Prostate gland (tissue), 2 donors: ENCODE data around the gene PDS5A. TPM values are rescaled to one million over a fixed set of nuclear protein-coding genes. Genes with fewer than 3 reads are reported as not detected.

ENCODE experiments used
- DNase-seq: peaks from one replicate; pipeline ENCODE4 v3.0.0-alpha.2; 2019; ENCODE audit warnings: low spot score
- H3K27ac ChIP-seq, 2 donors: fragments of 200-600 bp; sonication (generic); 2 replicates each; pipeline ENCODE4 v1.5.1; 2017 to 2019
- H3K27me3 ChIP-seq: fragments of 200-600 bp; sonication (generic); replicated peaks from 2 replicates; pipeline ENCODE4 v1.5.1; 2019; ENCODE audit not compliant: insufficient read depth
- H3K36me3 ChIP-seq, 2 donors: fragments of 200-600 bp; sonication (generic); 1 replicate in 1 of 2; 2 replicates in 1 of 2; pipeline versions ENCODE4 v1.5.1 to v1.8.1; 2017 to 2019
- H3K4me1 ChIP-seq: fragments of 200-600 bp; sonication (generic); replicated peaks from 2 replicates; pipeline ENCODE4 v1.5.1; 2019
- H3K4me3 ChIP-seq, 2 donors: fragments of 200-600 bp; sonication (generic); 2 replicates each; pipeline ENCODE4 v1.5.1; 2017 to 2019
- H3K9me3 ChIP-seq: fragments of 200-600 bp; sonication (generic); 2 replicates; pipeline ENCODE4 v1.5.1; 2017
- POLR2A ChIP-seq: fragments of 450-650 bp; IDR thresholded peaks from one replicate; pipeline ENCODE4 v1.6.1; 2016; ENCODE audit warnings: antibody characterized with exemption, mild to moderate bottlenecking
- POLR2AphosphoS5 ChIP-seq: sonication (generic); formaldehyde crosslinking; IDR thresholded peaks from one replicate; pipeline ENCODE4 v1.6.1; 2017; ENCODE audit warnings: antibody characterized with exemption
- WGBS: methylation state at CpG from one replicate; pipeline ENCODE4 v1.1.5; 2018; 5-methylcytosine and 5-hydroxymethylcytosine counted together
- intact Hi-C: fragments of 100-400 bp; cut with DNase I; formaldehyde crosslinking; loops from one replicate; pipeline ENCODE4 v1.14.2; 2022
- total RNA-seq, 2 donors: library from RNA; depleted of rRNA; stranded (reverse); fragments of >200 nt; gene quantifications; one replicate each; pipeline ENCODE4 v1.1.0, GENCODE V29; 2016
- TF ChIP-seq, protein P1 (sequence below), 4 experiments: fragments of 200-600 bp in 2 of 4; fragments of 450-650 bp in 2 of 4; sonication (generic) in 2 of 4; IDR thresholded peaks; 1 replicate in 3 of 4; 2 replicates in 1 of 4; pipeline ENCODE4 v1.5.1; 2016 to 2019; ENCODE audit warnings: antibody characterized with exemption in 4 of 4, mild to moderate bottlenecking in 2 of 4, moderate library complexity in 2 of 4

Gene PDS5A
- total RNA-seq, 2 donors from 2014 or later, result 55.7 to 57.0 TPM

DNA sequence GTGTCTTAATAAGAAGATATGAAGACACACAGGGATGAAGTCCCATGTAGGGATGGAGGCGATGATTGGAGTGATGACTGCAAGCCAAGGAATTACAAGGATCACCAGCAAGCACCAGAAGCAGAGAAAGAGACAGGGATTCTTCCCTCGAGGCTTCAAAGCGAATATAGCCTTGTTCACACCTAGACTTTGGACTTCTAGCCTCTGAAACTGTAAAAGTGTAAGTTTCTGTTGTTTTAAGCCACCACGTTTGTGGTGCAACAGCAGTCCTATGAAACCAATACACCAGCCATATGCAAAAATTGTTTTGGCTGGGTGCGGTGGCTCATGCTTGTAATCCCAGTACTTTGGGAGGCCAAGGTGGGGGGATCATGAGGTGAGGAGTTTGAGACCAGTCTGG is 9.8 kb upstream of the PDS5A start:
- intact Hi-C loops, result no loop called here
- no peaks in the 10 kb centered on the region for H3K4me1 ChIP-seq
- no peak overlapping the region for H3K4me3 ChIP-seq
- H3K36me3 ChIP-seq, result no peaks in the 10 kb centered on the region
- H3K27me3 ChIP-seq, result no peaks in the 10 kb centered on the region
- TF ChIP-seq POLR2AphosphoS5, result no peak
- TF ChIP-seq, protein P1, sequence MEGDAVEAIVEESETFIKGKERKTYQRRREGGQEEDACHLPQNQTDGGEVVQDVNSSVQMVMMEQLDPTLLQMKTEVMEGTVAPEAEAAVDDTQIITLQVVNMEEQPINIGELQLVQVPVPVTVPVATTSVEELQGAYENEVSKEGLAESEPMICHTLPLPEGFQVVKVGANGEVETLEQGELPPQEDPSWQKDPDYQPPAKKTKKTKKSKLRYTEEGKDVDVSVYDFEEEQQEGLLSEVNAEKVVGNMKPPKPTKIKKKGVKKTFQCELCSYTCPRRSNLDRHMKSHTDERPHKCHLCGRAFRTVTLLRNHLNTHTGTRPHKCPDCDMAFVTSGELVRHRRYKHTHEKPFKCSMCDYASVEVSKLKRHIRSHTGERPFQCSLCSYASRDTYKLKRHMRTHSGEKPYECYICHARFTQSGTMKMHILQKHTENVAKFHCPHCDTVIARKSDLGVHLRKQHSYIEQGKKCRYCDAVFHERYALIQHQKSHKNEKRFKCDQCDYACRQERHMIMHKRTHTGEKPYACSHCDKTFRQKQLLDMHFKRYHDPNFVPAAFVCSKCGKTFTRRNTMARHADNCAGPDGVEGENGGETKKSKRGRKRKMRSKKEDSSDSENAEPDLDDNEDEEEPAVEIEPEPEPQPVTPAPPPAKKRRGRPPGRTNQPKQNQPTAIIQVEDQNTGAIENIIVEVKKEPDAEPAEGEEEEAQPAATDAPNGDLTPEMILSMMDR (IDR thresholded peaks at IDR 0.05), result no peak
- TF ChIP-seq POLR2A, result no peak
- H3K27ac ChIP-seq, result no peak overlapping the region
- 76% methylated on average over 5 of the region's 5 CpGs for WGBS
- DNase-seq, result no peak
- no peaks in the 10 kb centered on the region for H3K9me3 ChIP-seq

DNA sequence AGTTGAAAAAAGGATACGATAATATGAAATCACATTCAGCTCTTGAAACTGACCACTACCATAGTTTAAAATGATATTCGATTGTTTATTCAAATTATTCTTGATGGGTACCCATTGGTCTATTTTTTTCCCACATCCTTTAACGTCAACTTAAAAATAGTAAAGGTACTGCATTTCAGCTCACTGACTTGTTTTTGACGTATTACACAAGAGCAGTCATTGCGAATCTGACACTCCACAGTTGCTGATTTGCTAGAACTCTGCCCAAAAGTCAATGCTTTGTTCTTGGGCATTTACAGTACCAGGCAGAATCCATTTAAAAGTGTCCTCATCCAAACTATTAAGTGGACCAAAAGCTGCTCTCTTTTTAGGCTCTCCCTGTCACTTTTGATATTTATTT is 1.2 kb upstream of the PDS5A start:
- H3K4me1 ChIP-seq, result no peaks in the 10 kb centered on the region
- H3K27ac ChIP-seq, result no peak overlapping the region
- intact Hi-C loops, result loop anchor here (2.0 to 10.0 kb wide), 3 partner anchors 78 to 342 kb away; partner anchors contain the start of genes N4BP2 and SMIM14
- no peaks in the 10 kb centered on the region for H3K36me3 ChIP-seq
- WGBS, result 80% methylated on average over 5 of the region's 5 CpGs
- H3K4me3 ChIP-seq, result no peak overlapping the region
- no peaks in the 10 kb centered on the region for H3K9me3 ChIP-seq
- TF ChIP-seq POLR2A, result no peak
- TF ChIP-seq, protein P1 (IDR thresholded peaks at IDR 0.05), result no peak
- no peak for TF ChIP-seq POLR2AphosphoS5
- no peaks in the 10 kb centered on the region for H3K27me3 ChIP-seq
- DNase-seq, result no peak

GRCh38 chr4:39978378-39978775 is 666 bp upstream of the PDS5A start:
- no peak for DNase-seq
- no peaks in the 10 kb centered on the region for H3K27me3 ChIP-seq
- no peaks in the 10 kb centered on the region for H3K4me1 ChIP-seq
- WGBS, result 18% methylated on average over 5 of the region's 5 CpGs
- intact Hi-C loops, result loop anchor here (2.0 to 10.0 kb wide), 3 partner anchors 78 to 341 kb away; partner anchors contain the start of genes N4BP2 and SMIM14
- H3K27ac ChIP-seq, result peak overlapping the region; percentile 97 to 98
- peak overlapping the region; percentile 89 to 93 for H3K4me3 ChIP-seq
- no peaks in the 10 kb centered on the region for H3K9me3 ChIP-seq
- TF ChIP-seq POLR2AphosphoS5 (no peak), POLR2A (no peak)
- TF ChIP-seq, protein P1 (IDR thresholded peaks at IDR 0.05), result no peak
- no peaks in the 10 kb centered on the region for H3K36me3 ChIP-seq

DNA sequence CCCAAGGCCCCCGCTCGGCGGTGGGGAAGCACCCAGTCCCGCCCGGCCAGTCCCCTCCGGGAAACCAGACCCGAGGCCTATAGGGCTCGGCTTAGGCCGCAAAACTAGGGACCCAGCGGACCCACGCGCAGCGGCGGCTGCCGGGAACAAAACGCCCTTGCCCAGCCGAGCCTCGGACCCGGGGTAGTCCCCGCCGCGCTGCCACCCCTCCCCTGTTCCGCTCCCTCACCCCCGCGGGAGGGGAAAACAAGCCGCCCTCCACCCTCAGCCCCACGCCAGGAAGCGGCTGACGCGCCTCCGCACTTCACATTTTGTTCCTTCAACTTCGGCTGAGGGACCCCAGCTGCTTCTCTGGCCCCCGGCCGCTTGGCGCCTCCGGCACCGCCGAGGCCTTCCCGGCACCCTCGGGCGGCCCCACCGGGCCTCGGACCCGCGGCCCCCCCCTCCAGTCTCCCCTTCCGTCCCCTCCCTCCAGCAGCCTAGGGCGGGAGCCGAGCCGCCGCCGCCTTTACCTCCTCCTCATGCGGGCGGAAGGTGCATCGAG is 694 bp downstream of the PDS5A start:
- WGBS, result under 1% methylated on average over 50 of the region's 54 CpGs
- peak; percentile 10 for DNase-seq
- TF ChIP-seq, protein P1 (IDR thresholded peaks at IDR 0.05), result no peak

More for the DNA sequence above, 694 bp downstream of the PDS5A start:
- Histone ChIP-seq H3K9me3 (no peaks in the 10 kb centered on the region), H3K27ac (peak overlapping the region; percentile 97 to 98), H3K36me3 (no peaks in the 10 kb centered on the region), H3K4me3 (peak overlapping the region; percentile 89 to 93), H3K4me1 (no peaks in the 10 kb centered on the region), H3K27me3 (no peaks in the 10 kb centered on the region)
- intact Hi-C loops, result loop anchor here (1.0 to 10.0 kb wide), 5 partner anchors 132 to 506 kb away; partner anchors contain the start of genes SMIM14, UBE2K and UGDH
